Cardiac septum (tissue), 1 donor: ENCODE measurements around the gene CBL. TPM values are rescaled to one million over a fixed set of nuclear protein-coding genes. Genes with fewer than 3 reads are reported as not detected.
"Not testable (repeated sequence)": the region's sequence is repeated elsewhere in the genome, so short reads cannot be mapped to it uniquely, and the experiment has no call there.

Experiments
- DNase-seq: peaks from one replicate; pipeline ENCODE4 v3.0.0-alpha.2; 2020; ENCODE audit warnings: low spot score
- intact Hi-C: fragments of 100-400 bp; cut with DNase I; formaldehyde crosslinking; loops from one replicate; pipeline ENCODE4 v1.14.0; 2022
- total RNA-seq: library from RNA; stranded (reverse); fragmentation: NEBNext Ultra II Directional; extraction: Animal tissue kit (Norgen Biotek cat#: 25700); gene quantifications from one replicate; pipeline ENCODE4 v1.2.1, GENCODE V29; 2021
- donor health status: DM: no; HTN: no; CAD: no.

The CBL gene
- total RNA-seq, 1 donor from 2014 or later = 13.4 TPM

GRCh38 chr11:119180729-119181676 lies 25.1 kb upstream of the CBL start:
- DNase-seq = no peak
- intact Hi-C loops = no loop called here

- no peak for DNase-seq
Observed at GRCh38 chr11:119181677-119182412, 24.3 kb upstream of the CBL start.

GRCh38 chr11:119184399-119184798 lies 21.7 kb upstream of the CBL start:
- DNase-seq, intact Hi-C loops: not testable (repeated sequence)

More at GRCh38 chr11:119181677-119182412, 24.3 kb upstream of the CBL start:
- intact Hi-C loops = no loop called here

- intact Hi-C loops = no loop called here
- no peak for DNase-seq
Observed at GRCh38 chr11:119185981-119186634, 20.0 kb upstream of the CBL start.

GRCh38 chr11:119187123-119187892 lies 18.8 kb upstream of the CBL start:
- no peak for DNase-seq
- intact Hi-C loops = no loop called here

GRCh38 chr11:119188067-119188466 lies 18.1 kb upstream of the CBL start:
- intact Hi-C loops = no loop called here
- DNase-seq = no peak

- intact Hi-C loops = no loop called here
- no peak for DNase-seq
Observed at GRCh38 chr11:119188887-119189286, 17.3 kb upstream of the CBL start.

- DNase-seq = no peak
- intact Hi-C loops = no loop called here
Observed at GRCh38 chr11:119189393-119189792, 16.7 kb upstream of the CBL start.

- intact Hi-C loops = no loop called here
- no peak for DNase-seq
Observed at GRCh38 chr11:119190531-119190930, 15.6 kb upstream of the CBL start.

GRCh38 chr11:119191265-119191664 lies 14.9 kb upstream of the CBL start:
- intact Hi-C loops = not testable (repeated sequence)

GRCh38 chr11:119192111-119192510 lies 14.0 kb upstream of the CBL start:
- intact Hi-C loops = no loop called here
- no peak for DNase-seq

More at GRCh38 chr11:119191265-119191664, 14.9 kb upstream of the CBL start:
- DNase-seq = not testable (repeated sequence)

GRCh38 chr11:119193001-119193400 lies 13.1 kb upstream of the CBL start:
- DNase-seq = no peak
- intact Hi-C loops = no loop called here

GRCh38 chr11:119193626-119194025 lies 12.5 kb upstream of the CBL start:
- no peak for DNase-seq
- intact Hi-C loops = no loop called here

- intact Hi-C loops = loop anchor here (5.0 kb wide), 2 partner anchors 48 to 103 kb away; partner anchors contain the start of gene ABCG4
- DNase-seq = peak; percentile 7
Observed at GRCh38 chr11:119194811-119195440, 11.2 kb upstream of the CBL start.

GRCh38 chr11:119195680-119196079 lies 10.5 kb upstream of the CBL start:
- intact Hi-C loops = loop anchor here (5.0 kb wide), 2 partner anchors 48 to 103 kb away; partner anchors contain the start of gene ABCG4
- peak; percentile 69 for DNase-seq

- DNase-seq = peak; percentile 55
Observed at GRCh38 chr11:119196833-119197483, 9.2 kb upstream of the CBL start.

GRCh38 chr11:119198925-119199324 lies 7.2 kb upstream of the CBL start:
- intact Hi-C loops = loop anchor here (5.0 kb wide), 2 partner anchors 52 to 107 kb away; partner anchors contain the start of gene ABCG4
- DNase-seq = no peak

More at GRCh38 chr11:119196833-119197483, 9.2 kb upstream of the CBL start:
- intact Hi-C loops = loop anchor here (5.0 kb wide), 2 partner anchors 50 to 105 kb away; partner anchors contain the start of gene ABCG4

GRCh38 chr11:119201236-119201635 lies 4.9 kb upstream of the CBL start:
- intact Hi-C loops, DNase-seq: not testable (repeated sequence)
